OCI-LY1 (cell line): ENCODE data around the gene PPP2R2B.

ENCODE experiments used
- H2AFZ ChIP-seq: fragments of 200-600 bp; sonication (generic), shearing (Covaris generic); 2 replicates; pipeline ENCODE4 v1.6.0; 2014; ENCODE audit warnings: antibody characterized with exemption, mild to moderate bottlenecking, low read length
- H3F3A ChIP-seq: fragments of 200-600 bp; sonication (generic), shearing (Covaris generic); 2 replicates; pipeline ENCODE4 v1.6.0; 2014; ENCODE audit warnings: mild to moderate bottlenecking, antibody characterized with exemption, low read length, moderate library complexity; ENCODE audit not compliant: insufficient read depth
- H3K27ac ChIP-seq: fragments of 200-600 bp; sonication (generic); 2 replicates; pipeline ENCODE4 v1.5.1; 2014; ENCODE audit warnings: low read length, mixed run types, mild to moderate bottlenecking, low read depth; ENCODE audit not compliant: poor library complexity, severe bottlenecking
- H3K27me3 ChIP-seq: fragments of 200-600 bp; sonication (generic); 2 replicates; pipeline ENCODE4 v1.6.0; 2014; ENCODE audit warnings: antibody characterized with exemption, mild to moderate bottlenecking, low read length, moderate library complexity; ENCODE audit not compliant: insufficient read depth
- H3K36me3 ChIP-seq: fragments of 200-600 bp; sonication (generic); 2 replicates; pipeline ENCODE4 v1.6.1; 2014; ENCODE audit warnings: mild to moderate bottlenecking, antibody characterized with exemption, low read length, moderate library complexity, mixed read lengths; ENCODE audit not compliant: insufficient read depth
- H3K4me1 ChIP-seq: fragments of 200-600 bp; sonication (generic); 2 replicates; pipeline ENCODE4 v1.5.1; 2014; ENCODE audit warnings: mild to moderate bottlenecking, low read length, moderate library complexity; ENCODE audit not compliant: insufficient read depth, severe bottlenecking
- H3K4me2 ChIP-seq: fragments of 200-600 bp; sonication (generic), shearing (Covaris generic); 2 replicates; pipeline ENCODE4 v1.6.1; 2014; ENCODE audit warnings: low read length
- H3K4me3 ChIP-seq: fragments of 200-600 bp; sonication (generic); 2 replicates; pipeline ENCODE4 v1.5.1; 2014; ENCODE audit warnings: low read length, low read depth, mild to moderate bottlenecking, mixed read lengths; ENCODE audit not compliant: poor library complexity, severe bottlenecking
- H3K79me2 ChIP-seq: fragments of 200-600 bp; shearing (Covaris generic); 2 replicates; pipeline ENCODE4 v1.6.1; 2016; ENCODE audit warnings: mixed run types, low read length, mixed read lengths; ENCODE audit not compliant: insufficient read depth
- H3K9ac ChIP-seq: fragments of 200-600 bp; sonication (generic), shearing (Covaris generic); 2 replicates; pipeline ENCODE4 v1.6.1; 2014; ENCODE audit warnings: mild to moderate bottlenecking, low read length, mixed read lengths
- H3K9me2 ChIP-seq: fragments of 200-600 bp; sonication (generic), shearing (Covaris generic); 2 replicates; pipeline ENCODE4 v1.6.1; 2014; ENCODE audit warnings: low read depth, mild to moderate bottlenecking, low read length, mixed read lengths
- H3K9me3 ChIP-seq: fragments of 200-600 bp; shearing (Covaris generic); 2 replicates; pipeline ENCODE4 v1.6.1; 2014; ENCODE audit warnings: low read length, mixed read lengths
- H4K20me1 ChIP-seq: fragments of 200-600 bp; sonication (generic), shearing (Covaris generic); 2 replicates; pipeline ENCODE4 v1.6.0; 2016; ENCODE audit warnings: mild to moderate bottlenecking, low read length; ENCODE audit not compliant: insufficient read depth
- CTCF ChIP-seq: fragments of 200-600 bp; sonication (generic), shearing (Covaris generic); IDR thresholded peaks from 2 replicates; pipeline ENCODE4 v1.5.1; 2017; ENCODE audit warnings: mild to moderate bottlenecking, antibody characterized with exemption, low read length, moderate library complexity, mixed read lengths
- EZH2 ChIP-seq: fragments of 200-600 bp; sonication (generic), shearing (Covaris generic); IDR thresholded peaks from 2 replicates; pipeline ENCODE4 v1.8.0; 2017; ENCODE audit warnings: borderline replicate concordance, mixed run types, mild to moderate bottlenecking, antibody characterized with exemption, low read length, moderate library complexity, mixed read lengths

PPP2R2B gene

GRCh38 chr5:146920351-146920881 is 41.9 kb upstream of the PPP2R2B start:
- H3K9ac ChIP-seq: no peak overlapping the region
- H3K4me2 ChIP-seq: no peak overlapping the region
- no peaks in the 10 kb centered on the region for H3K4me1 ChIP-seq
- H3K79me2 ChIP-seq: no peaks in the 10 kb centered on the region
- no peaks in the 10 kb centered on the region for H3F3A ChIP-seq
- no peaks in the 10 kb centered on the region for H3K27me3 ChIP-seq
- no peaks in the 10 kb centered on the region for H4K20me1 ChIP-seq
- no peak overlapping the region for H2AFZ ChIP-seq
- no peaks in the 10 kb centered on the region for H3K9me3 ChIP-seq
- no peak overlapping the region for H3K4me3 ChIP-seq
- no peak overlapping the region for H3K27ac ChIP-seq
- no peaks in the 10 kb centered on the region for H3K9me2 ChIP-seq
- TF ChIP-seq CTCF (no peak), EZH2 (no peak)
- H3K36me3 ChIP-seq: no peaks in the 10 kb centered on the region

GRCh38 chr5:146919304-146919703 is 40.7 kb upstream of the PPP2R2B start:
- Histone ChIP-seq H3K27me3 (no peaks in the 10 kb centered on the region), H3K4me1 (no peaks in the 10 kb centered on the region), H3K79me2 (no peaks in the 10 kb centered on the region), H3K4me2 (no peak overlapping the region), H4K20me1 (no peaks in the 10 kb centered on the region), H3K9ac (no peak overlapping the region), H3K4me3 (no peak overlapping the region), H3K9me3 (no peaks in the 10 kb centered on the region), H3F3A (no peaks in the 10 kb centered on the region), H3K27ac (no peak overlapping the region), H3K36me3 (no peaks in the 10 kb centered on the region), H2AFZ (no peak overlapping the region), H3K9me2 (no peaks in the 10 kb centered on the region)
- TF ChIP-seq EZH2 (no peak), CTCF (no peak)

GRCh38 chr5:146917931-146918330 is 39.4 kb upstream of the PPP2R2B start:
- Histone ChIP-seq H3K4me3 (no peak overlapping the region), H3K27ac (no peak overlapping the region), H3K27me3 (no peaks in the 10 kb centered on the region), H3K36me3 (no peaks in the 10 kb centered on the region), H3K4me1 (no peaks in the 10 kb centered on the region), H3K9me3 (no peaks in the 10 kb centered on the region), H3K9ac (no peak overlapping the region), H3K79me2 (no peaks in the 10 kb centered on the region), H2AFZ (no peak overlapping the region), H3F3A (no peaks in the 10 kb centered on the region), H3K4me2 (no peak overlapping the region), H3K9me2 (no peaks in the 10 kb centered on the region), H4K20me1 (no peaks in the 10 kb centered on the region)
- TF ChIP-seq EZH2 (no peak), CTCF (no peak)
